ENCODE results near the gene PRDM8. TPM values are rescaled to one million over a fixed set of nuclear protein-coding genes. Genes with fewer than 3 reads are reported as not detected.

Gene PRDM8
- total RNA-seq, 1 experiment from 2014 or later: 5.3 TPM

GRCh38 chr4:80171656-80172055 is 25.6 kb upstream of the PRDM8 start:
- H3K9me3 ChIP-seq (ENCODE audit: control insufficient read depth, insufficient read depth, low read depth, low read length): no peaks in the 10 kb centered on the region; the same call in 1 of the 2 replicates
- DNase-seq (ENCODE audit: low read depth, low spot score) (no peak), ATAC-seq (no peak)
- BruUV-seq (replicated peaks): no TSS peak
- intact Hi-C loops (cut with micrococcal nuclease; ENCODE audit: unreplicated experiment): no loop called here
- no peak overlapping the region for H3K4me3 ChIP-seq (ENCODE audit: low read depth in 2 of 2, low read length in 2 of 2)
- no peaks in the 10 kb centered on the region for H3K27me3 ChIP-seq (ENCODE audit: control insufficient read depth, insufficient read depth, low read length)
- ChIA-PET POLR2A (no interaction called here), CTCF (no interaction called here)
- TF ChIP-seq POLR2AphosphoS5 (IDR thresholded peaks at IDR 0.05; ENCODE audit: low read depth, low read length): no peak
- H3K4me1 ChIP-seq (ENCODE audit: control insufficient read depth, insufficient read depth, low read length): no peaks in the 10 kb centered on the region
- H3K27ac ChIP-seq (ENCODE audit: low read length): no peak overlapping the region
- no peaks in the 10 kb centered on the region for H3K36me3 ChIP-seq (ENCODE audit: control insufficient read depth, insufficient read depth, low read length)
- in situ Hi-C loops (cut with HindIII; ENCODE audit: low pct_unique_long_range_greater_than_20kb, low sequenced_read_pairs): no loop called here

- no peak for ATAC-seq
- ChIA-PET POLR2A (no interaction called here), CTCF (no interaction called here)
Measured at GRCh38 chr4:80172203-80172602, 25.1 kb upstream of the PRDM8 start.

More at GRCh38 chr4:80172203-80172602, 25.1 kb upstream of the PRDM8 start:
- BruUV-seq (replicated peaks): no TSS peak
- Histone ChIP-seq H3K27ac (ENCODE audit: low read length) (no peak overlapping the region), H3K4me1 (ENCODE audit: control insufficient read depth, insufficient read depth, low read length) (no peaks in the 10 kb centered on the region), H3K4me3 (ENCODE audit: low read depth in 2 of 2, low read length in 2 of 2) (no peak overlapping the region), H3K9me3 (ENCODE audit: control insufficient read depth, insufficient read depth, low read depth, low read length) (no peaks in the 10 kb centered on the region; the same call in 1 of the 2 replicates), H3K27me3 (ENCODE audit: control insufficient read depth, insufficient read depth, low read length) (no peaks in the 10 kb centered on the region), H3K36me3 (ENCODE audit: control insufficient read depth, insufficient read depth, low read length) (no peaks in the 10 kb centered on the region)
- intact Hi-C loops (cut with micrococcal nuclease; ENCODE audit: unreplicated experiment): no loop called here
- TF ChIP-seq REST (IDR thresholded peaks at IDR 0.05; ENCODE audit: insufficient read depth in 1 of 2, low read depth in 2 of 2, low read length in 1 of 2) (no peak), POLR2AphosphoS5 (IDR thresholded peaks at IDR 0.05; ENCODE audit: low read depth, low read length) (no peak), CTCF (IDR thresholded peaks at IDR 0.05) (no peak), TCF7L2 (IDR thresholded peaks at IDR 0.05; ENCODE audit: low read depth, low read length) (no peak), SIN3A (IDR thresholded peaks at IDR 0.05; ENCODE audit: borderline replicate concordance, insufficient read depth, low read depth, low read length) (no peak)
- in situ Hi-C loops (cut with HindIII; ENCODE audit: low pct_unique_long_range_greater_than_20kb, low sequenced_read_pairs): no loop called here
- DNase-seq (ENCODE audit: low read depth, low spot score): no peak
